ENCODE data around the gene FXYD6. TPM values are rescaled to one million over a fixed set of nuclear protein-coding genes. Genes with fewer than 3 reads are reported as not detected.

The FXYD6 gene
- total and polyA plus RNA-seq, 9 of the 15 experiments (the other 6 are each of a cell fraction or from before 2014, with no cell fraction given), result 0.07 to 0.35 TPM; not detected in 7

DNA sequence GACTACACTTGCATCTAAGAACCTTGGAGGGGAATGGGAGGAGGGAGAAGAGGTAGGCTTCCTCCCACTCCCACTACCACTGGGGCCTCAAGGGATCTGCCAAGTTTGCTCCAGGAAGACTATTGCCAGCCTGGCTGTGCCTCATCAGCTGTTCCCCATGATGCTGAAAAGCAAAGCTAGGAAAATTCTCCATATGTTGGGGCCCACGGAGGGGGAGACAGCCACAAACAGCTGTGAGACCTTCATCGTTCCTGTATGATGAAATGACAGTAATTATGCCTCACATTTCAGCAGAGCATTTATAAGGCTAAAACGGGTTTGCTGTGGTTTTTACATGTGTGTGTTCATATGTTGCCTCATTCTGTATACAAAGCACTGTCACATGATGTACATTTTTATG is 86.2 kb downstream of the FXYD6 start:
- H3K9me3 ChIP-seq (replicated peaks; ENCODE audit: control insufficient read depth, insufficient read depth, low read depth, low read length), result no peaks in the 10 kb centered on the region
- TF ChIP-seq, protein P1, sequence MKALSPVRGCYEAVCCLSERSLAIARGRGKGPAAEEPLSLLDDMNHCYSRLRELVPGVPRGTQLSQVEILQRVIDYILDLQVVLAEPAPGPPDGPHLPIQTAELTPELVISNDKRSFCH (CRISPR knock-in tag; IDR thresholded peaks at IDR 0.05), result no peak
- TF ChIP-seq, protein P1 (tag; IDR thresholded peaks at IDR 0.05), result no peak
- TF ChIP-seq MED1 (CRISPR knock-in tag; IDR thresholded peaks at IDR 0.05; ENCODE audit: borderline replicate concordance) (no peak), CCNT2 (IDR thresholded peaks at IDR 0.05; ENCODE audit: borderline replicate concordance, extremely low read depth, insufficient read length, low read depth, low read length) (no peak), NR2F6 (CRISPR knock-in tag; IDR thresholded peaks at IDR 0.05) (no peak), DNMT1 (IDR thresholded peaks at IDR 0.05) (no peak), STAT5B (CRISPR knock-in tag; IDR thresholded peaks at IDR 0.05) (no peak), ESRRA (IDR thresholded peaks at IDR 0.05; ENCODE audit: borderline replicate concordance, low read depth) (no peak), NEUROD1 (IDR thresholded peaks at IDR 0.05; ENCODE audit: borderline replicate concordance, low read depth, low read length, partially characterized antibody) (no peak), SLC30A9 (CRISPR knock-in tag; IDR thresholded peaks at IDR 0.05) (no peak), ZSCAN29 (IDR thresholded peaks at IDR 0.05) (no peak), NFATC3 (IDR thresholded peaks at IDR 0.05) (no peak), ZFP1 (CRISPR knock-in tag; IDR thresholded peaks at IDR 0.05) (no peak), KDM1A (IDR thresholded peaks at IDR 0.05) (no peak), ZNF766 (CRISPR knock-in tag; conservative IDR thresholded peaks at IDR 0.05) (no peak), RBM15 (IDR thresholded peaks at IDR 0.05; ENCODE audit: insufficient read depth, low read length) (no peak), CBFA2T2 (conservative IDR thresholded peaks at IDR 0.05) (no peak), IFI16 (CRISPR knock-in tag; IDR thresholded peaks at IDR 0.05) (no peak), RHOXF2B (CRISPR knock-in tag; conservative IDR thresholded peaks at IDR 0.05) (no peak), MAFG (tag; conservative IDR thresholded peaks at IDR 0.05) (no peak)
- TF ChIP-seq, protein P2, sequence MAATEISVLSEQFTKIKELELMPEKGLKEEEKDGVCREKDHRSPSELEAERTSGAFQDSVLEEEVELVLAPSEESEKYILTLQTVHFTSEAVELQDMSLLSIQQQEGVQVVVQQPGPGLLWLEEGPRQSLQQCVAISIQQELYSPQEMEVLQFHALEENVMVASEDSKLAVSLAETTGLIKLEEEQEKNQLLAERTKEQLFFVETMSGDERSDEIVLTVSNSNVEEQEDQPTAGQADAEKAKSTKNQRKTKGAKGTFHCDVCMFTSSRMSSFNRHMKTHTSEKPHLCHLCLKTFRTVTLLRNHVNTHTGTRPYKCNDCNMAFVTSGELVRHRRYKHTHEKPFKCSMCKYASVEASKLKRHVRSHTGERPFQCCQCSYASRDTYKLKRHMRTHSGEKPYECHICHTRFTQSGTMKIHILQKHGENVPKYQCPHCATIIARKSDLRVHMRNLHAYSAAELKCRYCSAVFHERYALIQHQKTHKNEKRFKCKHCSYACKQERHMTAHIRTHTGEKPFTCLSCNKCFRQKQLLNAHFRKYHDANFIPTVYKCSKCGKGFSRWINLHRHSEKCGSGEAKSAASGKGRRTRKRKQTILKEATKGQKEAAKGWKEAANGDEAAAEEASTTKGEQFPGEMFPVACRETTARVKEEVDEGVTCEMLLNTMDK (IDR thresholded peaks at IDR 0.05; ENCODE audit: borderline replicate concordance, insufficient read depth, low read depth, low read length, poor library complexity, severe bottlenecking), result no peak
- H3K9ac ChIP-seq (ENCODE audit: insufficient read depth in 1 of 2, low read depth in 2 of 2, low read length in 2 of 2), result no peak overlapping the region
- no TSS peak for BruUV-seq (replicated peaks)
- FAIRE-seq (no peak), DNase-seq (ENCODE audit: extremely low read depth in 1 of 4, low spot score in 3 of 4) (no peak), ATAC-seq (no peak)
- ChIA-PET CTCF (ENCODE audit: low intra/inter-chr PET ratio) (no interaction called here), POLR2A (no interaction called here)
- H3K4me2 ChIP-seq (ENCODE audit: insufficient read depth, low read length), result no peak overlapping the region
- no peak overlapping the region for H3K27ac ChIP-seq (ENCODE audit: extremely low read depth, low read depth, low read length)
- no peaks in the 10 kb centered on the region for H3K9me1 ChIP-seq (ENCODE audit: control insufficient read depth, insufficient read depth, low read length)
- H3K27me3 ChIP-seq (ENCODE audit: control insufficient read depth in 2 of 2, insufficient read depth in 2 of 2, low read length in 2 of 2), result peaks cover 9 to 58% of the 10 kb centered on the region in 2 experiments; a peak in 3 of 5 replicates
- intact Hi-C loops (cut with micrococcal nuclease) (no loop called here), in situ Hi-C loops (cut with MboI) (no loop called here)
- no peaks in the 10 kb centered on the region for H3K79me2 ChIP-seq (ENCODE audit: control insufficient read depth, insufficient read depth, low read length)
- no peaks in the 10 kb centered on the region for H3K36me3 ChIP-seq (ENCODE audit: control insufficient read depth, insufficient read depth, low read length)
- no peak overlapping the region for H2AFZ ChIP-seq (ENCODE audit: low read depth, low read length)
- 0% methylated on average over 3 of the region's 3 CpGs for whole genome bisulfite sequencing (ENCODE audit: insufficient coverage, low coverage, missing lambda C conversion rate)
- H4K20me1 ChIP-seq (replicated peaks; ENCODE audit: control insufficient read depth, insufficient read depth, low read length), result peaks cover 5% of the 10 kb centered on the region; the same call in 1 of the 2 replicates
- no peak overlapping the region for H3K4me3 ChIP-seq
- H3K4me1 ChIP-seq (replicated peaks in 1 of 2; ENCODE audit: control insufficient read depth in 2 of 2, insufficient read depth in 2 of 2, low read length in 2 of 2), result no peaks in the 10 kb centered on the region

Data from K562 (cell line).